Fibroblast of lung (primary cell): ENCODE data around the gene TBC1D22A. TPM values are rescaled to one million over a fixed set of nuclear protein-coding genes. Genes with fewer than 3 reads are reported as not detected.

Experiments
- DNase-seq, 2 donors: peaks; one replicate each; pipeline versions ENCODE4 v3.0.0 to v3.0.0-alpha.2; 2010; ENCODE audit warnings: low read depth in 2 of 2
- H2AFZ ChIP-seq: 2 replicates; pipeline ENCODE4 v1.5.1; 2012; ENCODE audit warnings: low read length, control low read depth, inconsistent platforms
- H3K27ac ChIP-seq: 2 replicates; pipeline ENCODE4 v1.5.1; 2011; ENCODE audit warnings: low read length, control low read depth; ENCODE audit not compliant: insufficient read depth
- H3K27me3 ChIP-seq: 2 replicates; pipeline ENCODE4 v1.5.1; 2011; ENCODE audit warnings: mild to moderate bottlenecking, low read length; ENCODE audit not compliant: control insufficient read depth, insufficient read depth
- H3K36me3 ChIP-seq: 2 replicates; pipeline ENCODE4 v1.5.1; 2011; ENCODE audit warnings: low read length; ENCODE audit not compliant: control insufficient read depth, insufficient read depth
- H3K4me1 ChIP-seq: 2 replicates; pipeline ENCODE4 v1.5.1; 2011; ENCODE audit warnings: low read length; ENCODE audit not compliant: control insufficient read depth, insufficient read depth; ENCODE audit errors: extremely low read depth
- H3K4me2 ChIP-seq: 2 replicates; pipeline ENCODE4 v1.5.1; 2011; ENCODE audit warnings: low read length, control low read depth; ENCODE audit not compliant: insufficient read depth; ENCODE audit errors: extremely low read depth
- H3K4me3 ChIP-seq, 4 experiments: fragments of 200-600 bp in 1 of 4; sonication (generic) in 1 of 4; replicated peaks in 1 of 4; 2 replicates each; pipeline ENCODE4 v1.5.1; 2011 to 2016; ENCODE audit warnings: low read length in 4 of 4, low read depth in 3 of 4, mild to moderate bottlenecking in 3 of 4, control low read depth in 2 of 4, inconsistent platforms in 1 of 4, mixed read lengths in 1 of 4; ENCODE audit not compliant: insufficient read depth in 1 of 4; ENCODE audit errors: control extremely low read depth in 1 of 4
- H3K79me2 ChIP-seq: 2 replicates; pipeline ENCODE4 v1.5.1; 2012; ENCODE audit warnings: mild to moderate bottlenecking, low read length, inconsistent platforms; ENCODE audit not compliant: control insufficient read depth, insufficient read depth
- H3K9ac ChIP-seq: 2 replicates; pipeline ENCODE4 v1.5.1; 2011; ENCODE audit warnings: mild to moderate bottlenecking, low read length, control low read depth; ENCODE audit not compliant: insufficient read depth
- H3K9me3 ChIP-seq: 2 replicates; pipeline ENCODE4 v1.5.1; 2012; ENCODE audit warnings: low read depth, low read length; ENCODE audit not compliant: control insufficient read depth, insufficient read depth
- H4K20me1 ChIP-seq: 2 replicates; pipeline ENCODE4 v1.5.1; 2011; ENCODE audit warnings: low read length; ENCODE audit not compliant: control insufficient read depth, insufficient read depth; ENCODE audit errors: extremely low read depth
- EZH2 ChIP-seq: IDR thresholded peaks from 2 replicates; pipeline ENCODE4 v1.5.1; 2012; ENCODE audit warnings: low read length, control low read depth, mild to moderate bottlenecking; ENCODE audit errors: missing control alignments
- polyA plus RNA-seq, 2 donors: library from polyadenylated mRNA; depleted of rRNA in 1 of 2; stranded (reverse) in 1 of 2; unstranded in 1 of 2; fragments of >200 nt; gene quantifications; 2 replicates each; pipeline ENCODE4 v1.2.1, GENCODE V29; 2011 to 2012; ENCODE audit warnings: missing spikeins in 1 of 2
- total RNA-seq: library from RNA; depleted of rRNA; stranded (reverse); fragments of >200 nt; gene quantifications from 2 replicates; pipeline ENCODE4 v1.2.1, GENCODE V29; 2014
- TF ChIP-seq, protein P1 (sequence below), 2 donors: IDR thresholded peaks in 1 of 2; conservative IDR thresholded peaks in 1 of 2; 1 replicate in 1 of 2; 2 replicates in 1 of 2; pipeline ENCODE4 v1.5.1; 2011 to 2012; ENCODE audit warnings: low read length in 2 of 2, control low read depth in 1 of 2, inconsistent platforms in 1 of 2, low read depth in 1 of 2, mild to moderate bottlenecking in 1 of 2

The TBC1D22A gene
- total and polyA plus RNA-seq, 2 donors (not counting 1 experiment from before 2014, with no cell fraction given) = 11.6 to 17.6 TPM

- no peak for DNase-seq
- H3K4me3 ChIP-seq = no peak overlapping the region
- H3K36me3 ChIP-seq = peaks cover 6% of the 10 kb centered on the region
These were observed 37.8 kb downstream of the TBC1D22A start for GRCh38 chr22:46800102-46800857.

GRCh38 chr22:46801331-46801811 lies 38.9 kb downstream of the TBC1D22A start:
- Histone ChIP-seq H3K27ac (no peak overlapping the region), H3K27me3 (no peaks in the 10 kb centered on the region), H3K36me3 (peaks cover 6% of the 10 kb centered on the region), H3K9ac (no peak overlapping the region), H3K4me2 (no peak overlapping the region), H2AFZ (no peak overlapping the region), H3K9me3 (no peaks in the 10 kb centered on the region), H3K79me2 (no peaks in the 10 kb centered on the region), H4K20me1 (no peaks in the 10 kb centered on the region), H3K4me3 (no peak overlapping the region), H3K4me1 (no peaks in the 10 kb centered on the region)
- no peak for DNase-seq
- TF ChIP-seq EZH2 = no peak
- TF ChIP-seq, protein P1, sequence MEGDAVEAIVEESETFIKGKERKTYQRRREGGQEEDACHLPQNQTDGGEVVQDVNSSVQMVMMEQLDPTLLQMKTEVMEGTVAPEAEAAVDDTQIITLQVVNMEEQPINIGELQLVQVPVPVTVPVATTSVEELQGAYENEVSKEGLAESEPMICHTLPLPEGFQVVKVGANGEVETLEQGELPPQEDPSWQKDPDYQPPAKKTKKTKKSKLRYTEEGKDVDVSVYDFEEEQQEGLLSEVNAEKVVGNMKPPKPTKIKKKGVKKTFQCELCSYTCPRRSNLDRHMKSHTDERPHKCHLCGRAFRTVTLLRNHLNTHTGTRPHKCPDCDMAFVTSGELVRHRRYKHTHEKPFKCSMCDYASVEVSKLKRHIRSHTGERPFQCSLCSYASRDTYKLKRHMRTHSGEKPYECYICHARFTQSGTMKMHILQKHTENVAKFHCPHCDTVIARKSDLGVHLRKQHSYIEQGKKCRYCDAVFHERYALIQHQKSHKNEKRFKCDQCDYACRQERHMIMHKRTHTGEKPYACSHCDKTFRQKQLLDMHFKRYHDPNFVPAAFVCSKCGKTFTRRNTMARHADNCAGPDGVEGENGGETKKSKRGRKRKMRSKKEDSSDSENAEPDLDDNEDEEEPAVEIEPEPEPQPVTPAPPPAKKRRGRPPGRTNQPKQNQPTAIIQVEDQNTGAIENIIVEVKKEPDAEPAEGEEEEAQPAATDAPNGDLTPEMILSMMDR (conservative IDR thresholded peaks at IDR 0.05 in 1 of 2, IDR thresholded peaks at IDR 0.05 in 1 of 2; ENCODE audit: low read depth in 1 of 2, low read length in 2 of 2) = no peak

More at GRCh38 chr22:46800102-46800857, 37.8 kb downstream of the TBC1D22A start:
- Histone ChIP-seq H2AFZ (no peak overlapping the region), H3K27ac (no peak overlapping the region), H3K27me3 (no peaks in the 10 kb centered on the region), H3K4me1 (no peaks in the 10 kb centered on the region), H3K79me2 (no peaks in the 10 kb centered on the region), H4K20me1 (no peaks in the 10 kb centered on the region), H3K9me3 (no peaks in the 10 kb centered on the region), H3K4me2 (no peak overlapping the region), H3K9ac (no peak overlapping the region)
- TF ChIP-seq, protein P1 (conservative IDR thresholded peaks at IDR 0.05 in 1 of 2, IDR thresholded peaks at IDR 0.05 in 1 of 2; ENCODE audit: low read depth in 1 of 2, low read length in 2 of 2) = no peak
- TF ChIP-seq EZH2 = no peak

- Histone ChIP-seq H3K27me3 (no peaks in the 10 kb centered on the region), H3K4me1 (no peaks in the 10 kb centered on the region), H3K9me3 (no peaks in the 10 kb centered on the region), H3K4me3 (no peak overlapping the region), H2AFZ (no peak overlapping the region), H3K36me3 (peaks cover 6% of the 10 kb centered on the region), H4K20me1 (no peaks in the 10 kb centered on the region), H3K9ac (no peak overlapping the region), H3K4me2 (no peak overlapping the region), H3K79me2 (no peaks in the 10 kb centered on the region), H3K27ac (no peak overlapping the region)
- DNase-seq = no peak
- no peak for TF ChIP-seq EZH2
- TF ChIP-seq, protein P1 (conservative IDR thresholded peaks at IDR 0.05 in 1 of 2, IDR thresholded peaks at IDR 0.05 in 1 of 2; ENCODE audit: low read depth in 1 of 2, low read length in 2 of 2) = no peak
These were observed 39.6 kb downstream of the TBC1D22A start for GRCh38 chr22:46801826-46802607.
